Measurements from ENCODE around the gene CUEDC2. TPM values are rescaled to one million over a fixed set of nuclear protein-coding genes. Genes with fewer than 3 reads are reported as not detected.

The CUEDC2 gene
- total RNA-seq, 1 donor from 2014 or later, result 57.7 TPM

- H3K36me3 Mint-ChIP-seq (ENCODE audit: low read depth), result peaks cover 1% of the 10 kb centered on the region
- TF ChIP-seq CTCF (IDR thresholded peaks at IDR 0.05), result no peak
- H3K4me3 Mint-ChIP-seq (ENCODE audit: unreplicated experiment), result no peak overlapping the region
- H3K9me3 Mint-ChIP-seq (ENCODE audit: low read depth), result no peaks in the 10 kb centered on the region
- peaks cover under 1% of the 10 kb centered on the region for H3K27me3 Mint-ChIP-seq (ENCODE audit: low read depth)
- DNase-seq (ENCODE audit: low spot score), result no peak
- no peak overlapping the region for H3K27ac Mint-ChIP-seq (ENCODE audit: unreplicated experiment)
- peaks cover 33% of the 10 kb centered on the region for H3K4me1 Mint-ChIP-seq (ENCODE audit: low read depth)
Observed at GRCh38 chr10:102423372-102423968, 8.9 kb downstream of the CUEDC2 start.

GRCh38 chr10:102422545-102423129 is 9.7 kb downstream of the CUEDC2 start:
- Mint-ChIP-seq H3K36me3 (ENCODE audit: low read depth) (peaks cover 1% of the 10 kb centered on the region), H3K9me3 (ENCODE audit: low read depth) (no peaks in the 10 kb centered on the region), H3K27me3 (ENCODE audit: low read depth) (peaks cover 9% of the 10 kb centered on the region), H3K4me3 (ENCODE audit: unreplicated experiment) (peak overlapping the region; percentile 98), H3K27ac (ENCODE audit: unreplicated experiment) (peak overlapping the region; percentile 70), H3K4me1 (ENCODE audit: low read depth) (peaks cover 33% of the 10 kb centered on the region)
- peak; percentile 87 for TF ChIP-seq CTCF (IDR thresholded peaks at IDR 0.05)
- no peak for DNase-seq (ENCODE audit: low spot score)

- Mint-ChIP-seq H3K36me3 (ENCODE audit: low read depth) (peaks cover 1% of the 10 kb centered on the region), H3K27ac (ENCODE audit: unreplicated experiment) (peak overlapping the region; percentile 70), H3K27me3 (ENCODE audit: low read depth) (peaks cover 15% of the 10 kb centered on the region), H3K4me3 (ENCODE audit: unreplicated experiment) (peak overlapping the region; percentile 98), H3K9me3 (ENCODE audit: low read depth) (no peaks in the 10 kb centered on the region), H3K4me1 (ENCODE audit: low read depth) (peaks cover 33% of the 10 kb centered on the region)
- no peak for DNase-seq (ENCODE audit: low spot score)
- no peak for TF ChIP-seq CTCF (IDR thresholded peaks at IDR 0.05)
Observed at GRCh38 chr10:102421757-102422512, 10.4 kb downstream of the CUEDC2 start.

GRCh38 chr10:102421507-102421756 is 10.9 kb downstream of the CUEDC2 start:
- H3K27ac Mint-ChIP-seq (ENCODE audit: unreplicated experiment), result peak overlapping the region; percentile 68

More at GRCh38 chr10:102421507-102421756, 10.9 kb downstream of the CUEDC2 start:
- H3K27me3 Mint-ChIP-seq (ENCODE audit: low read depth), result peaks cover 15% of the 10 kb centered on the region
- peaks cover 1% of the 10 kb centered on the region for H3K36me3 Mint-ChIP-seq (ENCODE audit: low read depth)
- TF ChIP-seq CTCF (IDR thresholded peaks at IDR 0.05), result no peak
- peaks cover 33% of the 10 kb centered on the region for H3K4me1 Mint-ChIP-seq (ENCODE audit: low read depth)
- DNase-seq (ENCODE audit: low spot score), result no peak
- H3K4me3 Mint-ChIP-seq (ENCODE audit: unreplicated experiment), result peak overlapping the region; percentile 98
- no peaks in the 10 kb centered on the region for H3K9me3 Mint-ChIP-seq (ENCODE audit: low read depth)

Data from chondrocyte (in vitro differentiated cells).